Common myeloid progenitor, CD34-positive (primary cell): ENCODE data around the gene RNLS.

Experiments
- CTCF ChIA-PET: fragments of 350-600 bp; sonication (Branson Sonifier 250); formaldehyde crosslinking; loops from one replicate; lab custom pipeline; 2021; ENCODE audit warnings: antibody characterized with exemption; lab: Charles Lee
- POLR2A ChIA-PET: fragments of 350-600 bp; sonication (Branson Sonifier 250); formaldehyde crosslinking; loops from one replicate; lab custom pipeline; 2021; ENCODE audit warnings: antibody characterized with exemption; lab: Charles Lee
- DNase-seq, 3 donors: peaks; one replicate each; pipeline versions ENCODE4 v3.0.0 to v3.0.0-alpha.2; 2013
- H3K27ac ChIP-seq, 2 experiments: 1 replicate in 1 of 2; 2 replicates in 1 of 2; pipeline ENCODE4 v1.7.0; 2013; ENCODE audit warnings: inconsistent platforms in 2 of 2, low read length in 2 of 2, mild to moderate bottlenecking in 2 of 2, low read depth in 1 of 2, moderate library complexity in 1 of 2; ENCODE audit not compliant: severe bottlenecking in 2 of 2, insufficient read depth in 1 of 2, poor library complexity in 1 of 2
- H3K27me3 ChIP-seq, 5 experiments: replicated peaks in 2 of 5; 1 replicate in 3 of 5; 2 replicates in 2 of 5; pipeline versions ENCODE4 v1.6.1 to v1.7.0; 2013; ENCODE audit warnings: low read length in 4 of 5, mild to moderate bottlenecking in 2 of 5, moderate library complexity in 2 of 5, inconsistent platforms in 1 of 5; ENCODE audit not compliant: insufficient read depth in 5 of 5, control insufficient read depth in 4 of 5
- H3K36me3 ChIP-seq, 4 experiments: 1 replicate in 2 of 4; 2 replicates in 2 of 4; pipeline versions ENCODE4 v1.6.1 to v1.7.0; 2013; ENCODE audit warnings: low read length in 3 of 4, control low read depth in 1 of 4, mild to moderate bottlenecking in 1 of 4; ENCODE audit not compliant: control insufficient read depth in 4 of 4, insufficient read depth in 4 of 4
- H3K4me1 ChIP-seq, 4 experiments: 1 replicate in 3 of 4; 2 replicates in 1 of 4; pipeline versions ENCODE4 v1.6.1 to v1.7.1; 2013; ENCODE audit warnings: low read length in 3 of 4, mild to moderate bottlenecking in 3 of 4, control low read depth in 1 of 4, inconsistent platforms in 1 of 4, moderate library complexity in 1 of 4; ENCODE audit not compliant: control insufficient read depth in 4 of 4, insufficient read depth in 4 of 4; ENCODE audit errors: control extremely low read depth in 1 of 4
- H3K4me3 ChIP-seq, 7 experiments: 1 replicate in 4 of 7; 2 replicates in 3 of 7; pipeline versions ENCODE4 v1.5.1 to v1.7.0; 2013; ENCODE audit warnings: mild to moderate bottlenecking in 7 of 7, low read length in 6 of 7, moderate library complexity in 6 of 7, inconsistent platforms in 2 of 7, low read depth in 2 of 7, control low read depth in 1 of 7; ENCODE audit not compliant: insufficient read depth in 4 of 7, control insufficient read depth in 1 of 7; ENCODE audit errors: extremely low read depth in 1 of 7
- H3K9me3 ChIP-seq, 5 experiments: 1 replicate in 4 of 5; 2 replicates in 1 of 5; pipeline versions ENCODE4 v1.6.1 to v1.7.1; 2013; ENCODE audit warnings: low read length in 4 of 5, mild to moderate bottlenecking in 2 of 5, inconsistent platforms in 1 of 5, low read depth in 1 of 5, moderate library complexity in 1 of 5; ENCODE audit not compliant: control insufficient read depth in 4 of 5, insufficient read depth in 2 of 5; ENCODE audit errors: control extremely low read depth in 1 of 5
- WGBS: methylation state at CpG from one replicate; pipeline ENCODE4 v1.1.5; 2013; ENCODE audit not compliant: insufficient coverage; 5-methylcytosine and 5-hydroxymethylcytosine counted together

Gene RNLS

DNA sequence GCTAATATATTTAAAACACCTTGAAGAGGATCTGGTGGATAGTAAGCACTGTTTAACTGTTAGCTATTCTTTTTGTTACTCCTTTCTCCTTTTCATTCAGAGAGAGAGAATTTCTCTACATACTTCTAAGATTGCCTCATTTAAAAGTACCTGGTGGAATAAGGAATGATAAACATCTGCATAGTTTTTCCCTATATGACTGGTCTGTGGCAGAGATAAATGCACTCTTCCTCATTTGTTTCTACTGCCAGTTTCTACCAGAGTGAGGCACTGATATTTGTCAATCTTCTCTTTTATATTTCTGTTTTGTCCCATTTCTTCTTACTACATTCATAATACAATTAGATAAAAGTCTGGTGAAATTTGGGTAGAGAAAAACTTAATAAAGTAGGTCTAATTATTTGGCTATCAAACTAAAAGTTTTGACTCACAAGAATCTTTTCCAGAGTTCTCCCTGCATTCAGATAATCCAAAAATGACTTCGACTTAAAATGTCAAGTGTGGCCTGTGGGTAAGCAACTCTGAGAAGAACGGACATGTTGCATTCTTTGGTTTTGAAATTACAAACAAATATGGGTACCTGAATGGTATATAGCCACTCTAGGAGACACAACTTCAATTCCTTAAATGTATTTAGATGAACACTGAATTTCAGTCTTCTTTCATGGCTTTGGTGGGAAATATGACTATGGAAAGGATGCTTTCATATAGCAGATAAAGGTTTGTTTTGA, 38.8 kb downstream of the RNLS start:
- Histone ChIP-seq H3K4me1 (peaks cover 0 to 2% (median 0%) of the 10 kb centered on the region in 4 experiments), H3K9me3 (no peaks in the 10 kb centered on the region), H3K4me3 (no peak overlapping the region), H3K27me3 (no peaks in the 10 kb centered on the region), H3K27ac (no peak overlapping the region), H3K36me3 (no peaks in the 10 kb centered on the region)
- POLR2A ChIA-PET: no interaction called here
- CTCF ChIA-PET: interaction anchor here (1.0 kb wide), 2 partner anchors 11 to 20 kb away, joined by 3 to 4 read pairs; no protein-coding TSS in a partner anchor
- WGBS: 100% methylated on average over 1 of the region's 2 CpGs
- no peak for DNase-seq

GRCh38 chr10:88542522-88542921, 40.6 kb downstream of the RNLS start:
- CTCF ChIA-PET: interaction anchor here (1.2 kb wide), 1 partner anchor 24 kb away, joined by 3 read pairs; no protein-coding TSS in a partner anchor
- WGBS: 100% methylated on average over 4 of the region's 4 CpGs

DNA sequence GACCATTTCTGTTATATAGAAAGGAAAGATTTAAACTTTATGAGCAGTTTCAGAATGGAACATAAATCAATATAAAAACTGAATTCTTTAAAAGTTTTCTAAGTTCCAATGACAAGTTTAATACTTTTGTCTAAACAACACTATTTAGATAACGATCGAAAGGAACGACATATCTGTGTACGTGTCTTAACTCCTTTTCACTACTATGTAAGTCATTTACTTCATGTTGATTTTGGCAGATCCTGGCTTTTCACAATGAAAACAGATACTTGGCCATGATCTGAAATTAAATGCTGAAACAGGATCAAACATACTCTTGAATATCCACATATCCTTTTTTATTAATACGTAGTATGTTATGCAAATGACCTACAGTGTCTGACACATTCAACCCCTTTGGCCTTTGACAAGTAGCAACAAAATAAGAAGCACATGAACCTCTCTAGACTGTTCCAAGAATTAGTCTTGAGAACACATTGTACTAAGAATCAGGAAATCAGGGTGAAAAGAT, 41.9 kb downstream of the RNLS start:
- H3K9me3 ChIP-seq: no peaks in the 10 kb centered on the region
- H3K4me3 ChIP-seq: no peak overlapping the region
- no peak for DNase-seq
- no peaks in the 10 kb centered on the region for H3K27me3 ChIP-seq
- no peaks in the 10 kb centered on the region for H3K36me3 ChIP-seq
- peaks cover 0 to 2% (median 0%) of the 10 kb centered on the region in 4 experiments for H3K4me1 ChIP-seq
- 97% methylated on average over 5 of the region's 5 CpGs for WGBS
- H3K27ac ChIP-seq: no peak overlapping the region
- ChIA-PET CTCF (no interaction called here), POLR2A (no interaction called here)

More at GRCh38 chr10:88542522-88542921, 40.6 kb downstream of the RNLS start:
- H3K36me3 ChIP-seq: no peaks in the 10 kb centered on the region
- H3K27me3 ChIP-seq: no peaks in the 10 kb centered on the region
- no peaks in the 10 kb centered on the region for H3K9me3 ChIP-seq
- H3K4me1 ChIP-seq: peaks cover 0 to 2% (median 0%) of the 10 kb centered on the region in 4 experiments
- POLR2A ChIA-PET: no interaction called here
- no peak overlapping the region for H3K27ac ChIP-seq
- no peak for DNase-seq
- H3K4me3 ChIP-seq: no peak overlapping the region

GRCh38 chr10:88540351-88540750, 42.8 kb downstream of the RNLS start:
- Histone ChIP-seq H3K27me3 (no peaks in the 10 kb centered on the region), H3K36me3 (no peaks in the 10 kb centered on the region), H3K27ac (no peak overlapping the region), H3K4me1 (peaks cover 0 to 2% (median 0%) of the 10 kb centered on the region in 4 experiments), H3K9me3 (no peaks in the 10 kb centered on the region), H3K4me3 (no peak overlapping the region)
- no peak for DNase-seq
- 100% methylated on average over 1 of the region's 1 CpG for WGBS
- POLR2A ChIA-PET: no interaction called here
- CTCF ChIA-PET: interaction anchor here (0.8 kb wide), 1 partner anchor 12 kb away, joined by 3 read pairs; no protein-coding TSS in a partner anchor

GRCh38 chr10:88538048-88538447, 45.1 kb downstream of the RNLS start:
- Histone ChIP-seq H3K27ac (no peak overlapping the region), H3K4me3 (no peak overlapping the region), H3K27me3 (no peaks in the 10 kb centered on the region), H3K9me3 (no peaks in the 10 kb centered on the region), H3K36me3 (no peaks in the 10 kb centered on the region), H3K4me1 (no peaks in the 10 kb centered on the region)
- WGBS: 100% methylated on average over 1 of the region's 2 CpGs
- ChIA-PET POLR2A (interaction anchor here (0.6 kb wide), 1 partner anchor 122 kb away, joined by 4 read pairs; no protein-coding TSS in a partner anchor), CTCF (no interaction called here)
- DNase-seq: no peak

- no peak for DNase-seq
- Histone ChIP-seq H3K27me3 (no peaks in the 10 kb centered on the region), H3K9me3 (no peaks in the 10 kb centered on the region), H3K4me3 (no peak overlapping the region), H3K4me1 (no peaks in the 10 kb centered on the region), H3K27ac (no peak overlapping the region), H3K36me3 (no peaks in the 10 kb centered on the region)
- CTCF ChIA-PET: no interaction called here
- POLR2A ChIA-PET: interaction anchor here (0.6 kb wide), 1 partner anchor 123 kb away, joined by 4 read pairs; no protein-coding TSS in a partner anchor
- 100% methylated on average over 1 of the region's 2 CpGs for WGBS
These were observed 45.8 kb downstream of the RNLS start for GRCh38 chr10:88537322-88537721.

DNA sequence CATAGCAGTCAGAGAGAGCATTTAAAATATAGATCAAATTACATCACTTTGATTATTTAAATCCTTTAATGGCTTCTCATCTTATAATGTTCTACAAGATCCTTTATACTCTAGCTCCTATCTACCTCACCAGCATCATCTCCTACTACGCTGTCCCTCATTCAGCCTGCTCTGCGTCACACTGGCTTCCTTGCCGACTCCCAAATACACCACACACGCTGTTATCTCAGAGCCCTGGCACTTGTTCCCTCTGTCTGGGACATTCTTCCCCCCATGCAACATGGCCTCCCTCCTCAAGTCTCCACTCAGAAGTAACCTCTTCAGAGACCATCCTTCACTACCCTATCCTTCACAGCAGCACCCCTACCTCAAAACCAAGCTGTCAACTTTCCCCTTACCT, 46.7 kb downstream of the RNLS start:
- DNase-seq: no peak
- Histone ChIP-seq H3K36me3 (no peaks in the 10 kb centered on the region), H3K27me3 (no peaks in the 10 kb centered on the region), H3K9me3 (no peaks in the 10 kb centered on the region), H3K27ac (no peak overlapping the region), H3K4me1 (no peaks in the 10 kb centered on the region), H3K4me3 (no peak overlapping the region)
- 100% methylated on average over 4 of the region's 4 CpGs for WGBS
- ChIA-PET CTCF (interaction anchor here (1.0 kb wide), 1 partner anchor 12 kb away, joined by 3 read pairs; no protein-coding TSS in a partner anchor), POLR2A (no interaction called here)
